ENCODE results near the gene CIDEA. TPM values are rescaled to one million over a fixed set of nuclear protein-coding genes. Genes with fewer than 3 reads are reported as not detected.

CIDEA gene
- total RNA-seq, 1 experiment from 2014 or later = 0.50 TPM

DNA sequence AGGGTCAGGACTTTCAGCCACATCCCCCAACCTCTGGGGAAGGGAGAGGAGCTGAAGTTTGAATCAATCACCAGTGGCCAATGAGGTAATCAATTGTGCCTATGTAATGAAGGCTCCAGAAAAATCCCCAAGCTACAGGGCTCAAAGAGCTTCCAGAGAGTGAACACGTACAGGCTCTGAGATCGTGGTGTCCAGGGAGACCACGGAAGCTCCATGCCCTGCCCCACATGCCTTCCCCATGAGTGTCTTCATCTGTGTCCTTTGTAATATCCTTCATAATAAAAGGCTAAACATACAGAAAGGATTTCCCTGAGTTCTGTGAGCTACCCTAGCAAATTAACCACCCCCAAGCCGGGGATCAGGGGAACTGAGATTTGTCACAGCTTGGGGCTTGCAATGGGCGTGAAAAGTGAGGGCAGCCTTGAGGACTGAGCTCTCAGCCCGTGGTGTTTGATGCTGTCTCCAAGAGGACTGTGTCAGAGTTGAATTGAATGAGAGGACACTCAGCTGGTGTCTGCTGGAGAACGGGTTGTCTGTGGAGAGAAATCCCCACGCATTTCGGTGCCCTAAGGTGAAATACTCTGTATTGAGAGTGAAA is 28.4 kb downstream of the CIDEA start:
- CTCF ChIA-PET = interaction anchor here (0.7 to 6.2 kb wide), 16 partner anchors 10 to 110 kb away, joined by 3 to 63 read pairs (median 4); partner anchors contain the start of genes AFG3L2 and TUBB6
- Mint-ChIP-seq H3K4me1 (peaks cover 28% of the 10 kb centered on the region), H3K27me3 (ENCODE audit: low read depth) (peaks cover 23% of the 10 kb centered on the region), H3K4me3 (no peak overlapping the region), H3K9me3 (no peaks in the 10 kb centered on the region), H3K36me3 (no peaks in the 10 kb centered on the region), H3K27ac (no peak overlapping the region)
- TF ChIP-seq, protein P1, sequence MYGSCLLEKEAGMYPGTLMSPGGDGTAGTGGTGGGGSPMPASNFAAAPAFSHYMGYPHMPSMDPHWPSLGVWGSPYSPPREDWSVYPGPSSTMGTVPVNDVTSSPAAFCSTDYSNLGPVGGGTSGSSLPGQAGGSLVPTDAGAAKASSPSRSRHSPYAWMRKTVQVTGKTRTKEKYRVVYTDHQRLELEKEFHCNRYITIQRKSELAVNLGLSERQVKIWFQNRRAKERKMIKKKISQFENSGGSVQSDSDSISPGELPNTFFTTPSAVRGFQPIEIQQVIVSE (CRISPR knock-in tag; IDR thresholded peaks at IDR 0.05; ENCODE audit: borderline replicate concordance) = no peak
- TF ChIP-seq JUN (CRISPR knock-in tag; IDR thresholded peaks at IDR 0.05) (no peak), GABPB1 (CRISPR knock-in tag; IDR thresholded peaks at IDR 0.05) (no peak), NFE2L1 (CRISPR knock-in tag; IDR thresholded peaks at IDR 0.05) (no peak), ATF1 (CRISPR knock-in tag; IDR thresholded peaks at IDR 0.05) (no peak), CBFB (CRISPR knock-in tag; IDR thresholded peaks at IDR 0.05; ENCODE audit: low read depth) (no peak), ZNF317 (CRISPR knock-in tag; IDR thresholded peaks at IDR 0.05; ENCODE audit: borderline replicate concordance, low read depth) (no peak), MXD4 (CRISPR knock-in tag; IDR thresholded peaks at IDR 0.05; ENCODE audit: borderline replicate concordance) (no peak), SMAD4 (CRISPR knock-in tag; IDR thresholded peaks at IDR 0.05) (no peak)
- TF ChIP-seq, protein P2, sequence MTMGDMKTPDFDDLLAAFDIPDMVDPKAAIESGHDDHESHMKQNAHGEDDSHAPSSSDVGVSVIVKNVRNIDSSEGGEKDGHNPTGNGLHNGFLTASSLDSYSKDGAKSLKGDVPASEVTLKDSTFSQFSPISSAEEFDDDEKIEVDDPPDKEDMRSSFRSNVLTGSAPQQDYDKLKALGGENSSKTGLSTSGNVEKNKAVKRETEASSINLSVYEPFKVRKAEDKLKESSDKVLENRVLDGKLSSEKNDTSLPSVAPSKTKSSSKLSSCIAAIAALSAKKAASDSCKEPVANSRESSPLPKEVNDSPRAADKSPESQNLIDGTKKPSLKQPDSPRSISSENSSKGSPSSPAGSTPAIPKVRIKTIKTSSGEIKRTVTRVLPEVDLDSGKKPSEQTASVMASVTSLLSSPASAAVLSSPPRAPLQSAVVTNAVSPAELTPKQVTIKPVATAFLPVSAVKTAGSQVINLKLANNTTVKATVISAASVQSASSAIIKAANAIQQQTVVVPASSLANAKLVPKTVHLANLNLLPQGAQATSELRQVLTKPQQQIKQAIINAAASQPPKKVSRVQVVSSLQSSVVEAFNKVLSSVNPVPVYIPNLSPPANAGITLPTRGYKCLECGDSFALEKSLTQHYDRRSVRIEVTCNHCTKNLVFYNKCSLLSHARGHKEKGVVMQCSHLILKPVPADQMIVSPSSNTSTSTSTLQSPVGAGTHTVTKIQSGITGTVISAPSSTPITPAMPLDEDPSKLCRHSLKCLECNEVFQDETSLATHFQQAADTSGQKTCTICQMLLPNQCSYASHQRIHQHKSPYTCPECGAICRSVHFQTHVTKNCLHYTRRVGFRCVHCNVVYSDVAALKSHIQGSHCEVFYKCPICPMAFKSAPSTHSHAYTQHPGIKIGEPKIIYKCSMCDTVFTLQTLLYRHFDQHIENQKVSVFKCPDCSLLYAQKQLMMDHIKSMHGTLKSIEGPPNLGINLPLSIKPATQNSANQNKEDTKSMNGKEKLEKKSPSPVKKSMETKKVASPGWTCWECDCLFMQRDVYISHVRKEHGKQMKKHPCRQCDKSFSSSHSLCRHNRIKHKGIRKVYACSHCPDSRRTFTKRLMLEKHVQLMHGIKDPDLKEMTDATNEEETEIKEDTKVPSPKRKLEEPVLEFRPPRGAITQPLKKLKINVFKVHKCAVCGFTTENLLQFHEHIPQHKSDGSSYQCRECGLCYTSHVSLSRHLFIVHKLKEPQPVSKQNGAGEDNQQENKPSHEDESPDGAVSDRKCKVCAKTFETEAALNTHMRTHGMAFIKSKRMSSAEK (CRISPR knock-in tag; IDR thresholded peaks at IDR 0.05; ENCODE audit: borderline replicate concordance) = no peak
- TF ChIP-seq, protein P3, sequence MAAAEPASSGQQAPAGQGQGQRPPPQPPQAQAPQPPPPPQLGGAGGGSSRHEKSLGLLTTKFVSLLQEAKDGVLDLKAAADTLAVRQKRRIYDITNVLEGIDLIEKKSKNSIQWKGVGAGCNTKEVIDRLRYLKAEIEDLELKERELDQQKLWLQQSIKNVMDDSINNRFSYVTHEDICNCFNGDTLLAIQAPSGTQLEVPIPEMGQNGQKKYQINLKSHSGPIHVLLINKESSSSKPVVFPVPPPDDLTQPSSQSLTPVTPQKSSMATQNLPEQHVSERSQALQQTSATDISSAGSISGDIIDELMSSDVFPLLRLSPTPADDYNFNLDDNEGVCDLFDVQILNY (CRISPR knock-in tag; IDR thresholded peaks at IDR 0.05) = no peak
- TF ChIP-seq, protein P4, sequence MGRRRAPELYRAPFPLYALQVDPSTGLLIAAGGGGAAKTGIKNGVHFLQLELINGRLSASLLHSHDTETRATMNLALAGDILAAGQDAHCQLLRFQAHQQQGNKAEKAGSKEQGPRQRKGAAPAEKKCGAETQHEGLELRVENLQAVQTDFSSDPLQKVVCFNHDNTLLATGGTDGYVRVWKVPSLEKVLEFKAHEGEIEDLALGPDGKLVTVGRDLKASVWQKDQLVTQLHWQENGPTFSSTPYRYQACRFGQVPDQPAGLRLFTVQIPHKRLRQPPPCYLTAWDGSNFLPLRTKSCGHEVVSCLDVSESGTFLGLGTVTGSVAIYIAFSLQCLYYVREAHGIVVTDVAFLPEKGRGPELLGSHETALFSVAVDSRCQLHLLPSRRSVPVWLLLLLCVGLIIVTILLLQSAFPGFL (CRISPR knock-in tag; IDR thresholded peaks at IDR 0.05; ENCODE audit: borderline replicate concordance) = no peak
- DNase-seq (ENCODE audit: low spot score) (no peak), ATAC-seq (no peak)
- POLR2A ChIA-PET = no interaction called here

GRCh38 chr18:12283256-12283655 is 29.1 kb downstream of the CIDEA start:
- POLR2A ChIA-PET = no interaction called here
- Mint-ChIP-seq H3K36me3 (no peaks in the 10 kb centered on the region), H3K9me3 (no peaks in the 10 kb centered on the region), H3K4me1 (peaks cover 30% of the 10 kb centered on the region), H3K4me3 (no peak overlapping the region), H3K27me3 (ENCODE audit: low read depth) (peaks cover 30% of the 10 kb centered on the region), H3K27ac (no peak overlapping the region)
- ATAC-seq (no peak), DNase-seq (ENCODE audit: low spot score) (peak; percentile 48)
- CTCF ChIA-PET = interaction anchor here (0.7 to 6.2 kb wide), 18 partner anchors 11 to 109 kb away, joined by 3 to 63 read pairs (median 4); partner anchors contain the start of genes AFG3L2 and TUBB6
- no peak for TF ChIP-seq NR2C2 (CRISPR knock-in tag; IDR thresholded peaks at IDR 0.05)
- TF ChIP-seq, protein P5, sequence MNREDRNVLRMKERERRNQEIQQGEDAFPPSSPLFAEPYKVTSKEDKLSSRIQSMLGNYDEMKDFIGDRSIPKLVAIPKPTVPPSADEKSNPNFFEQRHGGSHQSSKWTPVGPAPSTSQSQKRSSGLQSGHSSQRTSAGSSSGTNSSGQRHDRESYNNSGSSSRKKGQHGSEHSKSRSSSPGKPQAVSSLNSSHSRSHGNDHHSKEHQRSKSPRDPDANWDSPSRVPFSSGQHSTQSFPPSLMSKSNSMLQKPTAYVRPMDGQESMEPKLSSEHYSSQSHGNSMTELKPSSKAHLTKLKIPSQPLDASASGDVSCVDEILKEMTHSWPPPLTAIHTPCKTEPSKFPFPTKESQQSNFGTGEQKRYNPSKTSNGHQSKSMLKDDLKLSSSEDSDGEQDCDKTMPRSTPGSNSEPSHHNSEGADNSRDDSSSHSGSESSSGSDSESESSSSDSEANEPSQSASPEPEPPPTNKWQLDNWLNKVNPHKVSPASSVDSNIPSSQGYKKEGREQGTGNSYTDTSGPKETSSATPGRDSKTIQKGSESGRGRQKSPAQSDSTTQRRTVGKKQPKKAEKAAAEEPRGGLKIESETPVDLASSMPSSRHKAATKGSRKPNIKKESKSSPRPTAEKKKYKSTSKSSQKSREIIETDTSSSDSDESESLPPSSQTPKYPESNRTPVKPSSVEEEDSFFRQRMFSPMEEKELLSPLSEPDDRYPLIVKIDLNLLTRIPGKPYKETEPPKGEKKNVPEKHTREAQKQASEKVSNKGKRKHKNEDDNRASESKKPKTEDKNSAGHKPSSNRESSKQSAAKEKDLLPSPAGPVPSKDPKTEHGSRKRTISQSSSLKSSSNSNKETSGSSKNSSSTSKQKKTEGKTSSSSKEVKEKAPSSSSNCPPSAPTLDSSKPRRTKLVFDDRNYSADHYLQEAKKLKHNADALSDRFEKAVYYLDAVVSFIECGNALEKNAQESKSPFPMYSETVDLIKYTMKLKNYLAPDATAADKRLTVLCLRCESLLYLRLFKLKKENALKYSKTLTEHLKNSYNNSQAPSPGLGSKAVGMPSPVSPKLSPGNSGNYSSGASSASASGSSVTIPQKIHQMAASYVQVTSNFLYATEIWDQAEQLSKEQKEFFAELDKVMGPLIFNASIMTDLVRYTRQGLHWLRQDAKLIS (CRISPR knock-in tag; IDR thresholded peaks at IDR 0.05; ENCODE audit: borderline replicate concordance) = no peak
- no peak for TF ChIP-seq EMX1 (CRISPR knock-in tag; IDR thresholded peaks at IDR 0.05)
- no peak for TF ChIP-seq RELA (CRISPR knock-in tag; IDR thresholded peaks at IDR 0.05; ENCODE audit: borderline replicate concordance)
- no peak for TF ChIP-seq HMGA2 (CRISPR knock-in tag; IDR thresholded peaks at IDR 0.05)
- no peak for TF ChIP-seq STAT6 (CRISPR knock-in tag; conservative IDR thresholded peaks at IDR 0.05; ENCODE audit: low read depth)
- no peak for TF ChIP-seq IRF2 (CRISPR knock-in tag; IDR thresholded peaks at IDR 0.05; ENCODE audit: borderline replicate concordance, low read depth)
- no peak for TF ChIP-seq ESRRA (CRISPR knock-in tag; IDR thresholded peaks at IDR 0.05; ENCODE audit: borderline replicate concordance)
- no peak for TF ChIP-seq ATF1 (CRISPR knock-in tag; IDR thresholded peaks at IDR 0.05)
- TF ChIP-seq ZNF423 (CRISPR knock-in tag; IDR thresholded peaks at IDR 0.05) = no peak
